GM19023 (cell line): Measurements from ENCODE around the gene NXT1.
"Not testable (repeated sequence)": the region's sequence is repeated elsewhere in the genome, so short reads cannot be mapped to it uniquely, and the experiment has no call there.

Experiments
- ATAC-seq: cut with Tn5 transposase; IDR thresholded peaks from one replicate; pipeline ENCODE4 v1.9.1; 2021; ENCODE audit warnings: mild to moderate bottlenecking, moderate library complexity; ENCODE audit not compliant: unreplicated experiment

Gene NXT1

GRCh38 chr20:23350196-23350903 lies at the start of gene NXT1:
TSS of gene NXT1 (plus strand) at chr20:23350791. CDS start at chr20:23354042, 3,251 bp downstream.
- ATAC-seq, result peak; percentile 87

- ATAC-seq, result no peak
Measured at GRCh38 chr20:23301436-23302050, 49.0 kb upstream of the NXT1 start.

DNA sequence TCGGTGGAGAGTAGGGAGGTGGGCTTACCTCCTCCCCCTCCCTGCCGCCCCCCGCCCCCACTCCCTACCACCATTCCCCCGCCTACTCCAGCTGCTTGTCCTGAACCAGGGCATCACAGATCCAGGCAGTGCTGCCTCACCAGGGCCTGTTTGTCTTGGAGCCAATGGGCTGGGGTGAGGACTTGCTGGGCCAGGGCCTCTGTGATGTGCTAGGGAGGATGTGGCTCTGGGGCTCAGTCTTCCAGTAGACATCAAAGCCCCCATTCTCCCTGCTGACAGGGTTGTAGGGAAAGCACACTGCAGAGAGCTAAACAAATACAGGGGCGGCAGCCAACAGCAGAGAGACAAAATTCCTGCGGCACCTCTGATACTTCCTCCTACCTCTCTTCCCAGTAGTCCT lies 48.2 kb upstream of the NXT1 start:
- ATAC-seq, result no peak

GRCh38 chr20:23302801-23303200 lies 47.8 kb upstream of the NXT1 start:
- no peak for ATAC-seq

DNA sequence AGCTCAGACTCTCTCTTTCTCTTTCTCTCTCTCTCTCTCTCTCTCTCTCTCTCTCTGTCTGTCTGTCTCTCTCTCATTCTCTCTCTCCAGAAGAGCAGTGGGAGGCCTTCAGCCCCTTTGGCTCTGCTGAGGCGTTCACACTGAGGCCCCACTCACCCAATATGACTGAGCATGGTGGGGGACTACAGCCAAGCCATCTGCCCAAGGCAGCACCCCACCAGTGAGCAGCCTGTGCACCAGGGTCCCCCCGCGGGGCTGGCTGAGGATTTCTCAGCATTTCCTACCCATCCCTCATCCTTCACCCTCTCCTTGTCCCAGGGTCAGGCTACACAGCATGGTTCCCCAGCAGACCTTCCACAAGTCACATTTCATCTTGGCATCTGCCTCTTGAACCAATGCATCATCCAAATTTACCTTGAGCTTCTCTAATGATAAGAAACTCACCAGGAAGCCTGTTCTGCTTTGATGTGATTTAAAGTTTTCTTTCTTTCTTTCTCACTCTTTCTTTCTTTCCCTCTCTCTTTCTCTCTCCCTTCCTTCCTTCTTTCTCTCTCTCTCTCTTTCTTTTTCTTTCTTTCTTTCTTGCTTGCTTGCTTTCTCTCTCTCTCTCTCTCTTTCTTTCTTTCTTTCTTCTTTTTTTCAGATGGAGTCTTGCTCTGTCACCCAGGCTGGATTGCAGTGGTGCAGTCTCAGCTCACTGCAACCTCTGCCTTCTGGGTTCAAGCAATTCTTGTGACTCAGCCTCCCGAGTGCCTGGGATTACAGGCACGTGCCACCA lies 47.1 kb upstream of the NXT1 start:
- ATAC-seq, result no peak

DNA sequence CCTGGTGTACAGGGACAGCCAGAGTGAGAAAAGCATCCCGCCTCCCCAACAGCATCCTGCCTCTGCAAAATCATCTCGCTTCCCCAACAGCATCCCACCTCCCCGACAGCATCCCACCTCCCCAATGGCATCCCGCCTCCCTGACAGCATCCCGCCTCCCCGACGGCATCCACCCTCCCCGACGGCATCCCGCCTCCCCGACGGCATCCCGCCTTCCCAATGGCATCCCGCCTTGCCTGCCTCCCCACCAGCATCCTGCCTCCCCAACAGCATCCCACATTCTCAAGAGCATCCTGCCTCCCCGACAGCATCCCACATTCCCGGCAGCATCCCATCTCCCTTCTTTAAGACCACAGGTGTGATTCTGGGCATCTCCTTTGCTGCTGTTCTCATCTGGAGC lies 46.0 kb upstream of the NXT1 start:
- no peak for ATAC-seq

GRCh38 chr20:23305098-23305497 lies 45.5 kb upstream of the NXT1 start:
- ATAC-seq, result no peak

GRCh38 chr20:23307393-23307792 lies 43.2 kb upstream of the NXT1 start:
- not testable (repeated sequence) for ATAC-seq

- ATAC-seq, result no peak
Measured at GRCh38 chr20:23308024-23308423, 42.6 kb upstream of the NXT1 start.

GRCh38 chr20:23308908-23309307 lies 41.7 kb upstream of the NXT1 start:
- no peak for ATAC-seq

DNA sequence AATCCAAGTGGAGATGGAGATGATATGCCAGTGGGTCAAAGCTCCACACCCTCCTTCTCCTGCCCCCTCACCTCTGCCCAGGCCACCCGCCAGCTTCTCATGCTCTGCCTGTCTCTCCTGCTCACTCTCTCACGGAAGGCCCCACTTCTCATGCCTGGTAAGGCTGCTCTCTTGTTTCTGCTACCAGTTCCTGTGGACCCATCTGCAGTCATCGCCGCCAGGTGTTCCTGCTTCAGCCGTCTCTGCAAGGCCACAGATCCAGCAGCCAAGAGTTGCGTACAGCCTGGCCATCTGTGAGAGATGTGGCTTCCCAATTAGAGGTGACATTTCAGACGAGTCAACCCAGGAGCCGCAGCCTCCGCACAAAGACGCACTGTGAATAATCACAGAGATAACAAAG lies 40.8 kb upstream of the NXT1 start:
- no peak for ATAC-seq

GRCh38 chr20:23311947-23312506 lies 38.6 kb upstream of the NXT1 start:
- no peak for ATAC-seq

DNA sequence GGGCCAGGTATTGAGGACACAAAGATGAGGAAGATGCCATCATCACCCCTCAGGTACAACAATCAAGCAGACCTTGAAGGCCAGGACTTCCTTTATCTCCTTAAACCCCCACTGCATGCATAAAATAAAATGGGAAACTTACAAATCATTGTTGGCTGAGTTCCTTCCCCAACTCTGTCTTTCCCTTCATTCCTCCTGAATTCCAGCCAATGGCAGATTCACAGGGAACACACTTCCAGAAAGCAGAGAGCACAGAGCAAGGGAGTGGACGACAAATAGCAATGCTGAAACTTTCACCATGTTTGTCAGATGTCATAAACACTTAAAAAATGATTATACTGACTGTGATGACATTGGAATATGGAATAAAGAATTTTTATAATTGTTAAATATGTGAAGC lies 37.3 kb upstream of the NXT1 start:
- no peak for ATAC-seq

GRCh38 chr20:23314699-23315098 lies 35.9 kb upstream of the NXT1 start:
- no peak for ATAC-seq

DNA sequence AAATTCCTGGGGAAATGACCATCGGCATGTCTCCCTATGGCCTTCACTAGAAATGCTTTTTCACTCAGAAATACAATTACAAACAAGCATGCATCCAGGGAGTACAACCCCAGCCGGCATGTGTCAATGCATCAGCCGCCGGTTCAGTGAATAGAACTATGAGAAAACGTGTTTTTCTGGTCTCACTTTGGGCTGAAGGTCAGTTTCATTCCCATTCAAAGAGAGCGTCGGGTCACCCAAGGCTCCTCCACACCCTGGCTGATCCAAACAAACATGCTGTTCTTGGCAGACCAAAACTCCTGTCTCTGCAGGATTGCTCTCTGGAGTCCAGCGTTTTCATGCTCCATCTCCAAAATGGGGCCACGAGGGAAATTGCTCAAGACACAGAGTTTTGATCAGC lies 35.5 kb upstream of the NXT1 start:
- ATAC-seq, result no peak

GRCh38 chr20:23316626-23317025 lies 34.0 kb upstream of the NXT1 start:
- ATAC-seq, result no peak

DNA sequence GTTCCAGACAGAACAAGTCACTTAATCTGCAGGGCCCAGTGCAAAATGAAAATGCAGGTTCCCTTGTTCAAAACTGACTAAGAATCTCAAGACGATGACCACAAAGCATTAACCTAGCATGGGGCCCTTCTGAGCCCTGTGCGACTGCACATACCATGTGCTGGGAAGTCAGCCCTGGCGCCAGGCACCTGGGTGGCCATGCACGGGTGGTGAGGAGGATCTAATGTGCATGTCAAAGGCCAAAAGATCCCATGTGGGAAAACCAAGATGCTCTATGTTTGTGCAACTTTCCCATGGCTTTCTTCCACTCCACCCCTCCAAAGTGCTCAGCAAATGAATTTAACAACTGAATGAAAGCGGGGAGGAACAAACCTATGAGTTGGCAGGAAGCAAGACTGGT lies 33.5 kb upstream of the NXT1 start:
- ATAC-seq, result no peak

DNA sequence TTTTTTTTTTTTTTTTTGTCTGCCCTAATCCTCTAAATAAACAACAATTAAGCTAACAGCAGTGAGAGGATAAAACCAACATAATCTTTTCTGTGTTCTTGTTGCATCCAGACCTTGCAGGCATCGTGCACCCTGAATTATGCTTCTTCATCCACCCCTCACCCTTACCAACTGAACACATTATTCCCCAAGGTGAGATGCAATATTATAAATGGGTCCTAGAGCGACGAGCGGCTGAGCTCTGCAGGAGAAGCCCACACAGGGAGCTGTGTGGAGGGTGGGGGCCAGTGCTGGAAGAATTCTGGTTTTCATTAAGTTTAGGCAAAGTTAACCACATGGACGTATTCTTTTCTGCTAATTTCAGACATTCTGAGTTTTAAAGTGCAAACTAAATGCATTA lies 32.2 kb upstream of the NXT1 start:
- ATAC-seq, result no peak

DNA sequence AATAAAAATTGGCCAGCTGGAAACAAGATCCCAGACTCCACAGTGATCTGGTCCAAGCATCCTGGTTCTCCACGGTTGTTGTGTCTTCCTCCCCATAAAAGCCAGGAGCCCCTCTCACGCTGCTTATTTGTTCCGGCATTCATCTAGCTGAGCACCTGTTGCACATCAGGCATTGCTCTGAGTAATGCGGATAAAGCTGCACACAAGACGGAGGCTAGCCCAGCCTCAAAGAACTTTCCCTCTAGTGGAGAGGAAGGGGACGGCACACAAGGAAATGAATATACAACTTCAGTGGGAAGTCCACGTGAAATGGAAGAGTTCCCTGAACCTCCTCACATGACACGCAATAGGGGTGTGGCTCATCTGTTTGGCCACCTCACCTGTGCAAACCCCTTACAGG lies 30.3 kb upstream of the NXT1 start:
- ATAC-seq, result no peak

- ATAC-seq, result no peak
Measured at GRCh38 chr20:23325107-23325506, 25.5 kb upstream of the NXT1 start.

DNA sequence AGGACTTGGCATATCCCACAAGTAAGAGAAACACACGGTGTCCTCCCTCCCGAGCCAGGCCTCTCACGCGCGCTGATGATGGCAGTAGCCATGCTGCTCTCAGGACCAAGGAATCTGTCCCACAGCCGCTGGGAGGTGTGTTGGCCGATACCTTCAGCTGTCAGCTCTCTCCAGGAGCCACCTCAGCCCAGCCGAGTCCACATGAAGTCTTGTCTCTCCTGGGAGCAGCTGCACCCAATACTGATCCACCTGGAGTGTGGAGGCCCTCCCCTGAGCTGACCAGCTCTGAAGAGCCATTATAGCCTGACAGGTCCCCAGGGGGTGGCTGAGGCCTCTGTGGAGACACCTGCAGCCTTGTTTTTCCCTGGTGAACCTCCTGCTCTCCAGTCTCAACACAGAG lies 23.8 kb upstream of the NXT1 start:
- no peak for ATAC-seq
